ENCODE results near the gene SNAI1. TPM values are rescaled to one million over a fixed set of nuclear protein-coding genes. Genes with fewer than 3 reads are reported as not detected.

Gene SNAI1
- under 1 TPM; 0.82 to 0.93 TPM for total RNA-seq

GRCh38 chr20:49982346-49983122, at the start of gene SNAI1:
Gene SNAI1, plus strand, starts transcription at chr20:49982980. Its CDS starts 80 bp downstream, at chr20:49983060.
- peaks cover 5% of the 10 kb centered on the region for H3K27me3 Mint-ChIP-seq
- peaks cover 26% of the 10 kb centered on the region for H3K4me1 Mint-ChIP-seq
- H3K9me3 Mint-ChIP-seq, result no peaks in the 10 kb centered on the region
- DNase-seq, result peak; percentile 88
- H3K27ac Mint-ChIP-seq, result peak within 1 kb of the TSS; percentile 66
- peaks cover 3% of the 10 kb centered on the region for H3K36me3 Mint-ChIP-seq
- peak within 1 kb of the TSS; percentile 73 for H3K4me3 Mint-ChIP-seq

- Mint-ChIP-seq H3K9me3 (no peaks in the 10 kb centered on the region), H3K36me3 (peaks cover 25% of the 10 kb centered on the region), H3K27me3 (no peaks in the 10 kb centered on the region), H3K4me1 (peaks cover 33% of the 10 kb centered on the region), H3K27ac (peak overlapping the region; percentile 45), H3K4me3 (peak overlapping the region; percentile 50)
- no peak for DNase-seq
Measured at GRCh38 chr20:49935746-49936152, 47.0 kb upstream of the SNAI1 start.

- Mint-ChIP-seq H3K9me3 (no peaks in the 10 kb centered on the region), H3K4me1 (peaks cover 39% of the 10 kb centered on the region), H3K4me3 (peak within 1 kb of the TSS; percentile 97), H3K27ac (peak within 1 kb of the TSS; percentile 95), H3K27me3 (no peaks in the 10 kb centered on the region), H3K36me3 (peaks cover 25% of the 10 kb centered on the region)
- DNase-seq, result peak; percentile 91
Measured at GRCh38 chr20:49936153-49937026, 46.4 kb upstream of the SNAI1 start, which contains the start of gene RNF114. Gene RNF114, plus strand, starts transcription at chr20:49936397. Its CDS starts 16 bp downstream, at chr20:49936413.

GRCh38 chr20:49937027-49937929, 45.5 kb upstream of the SNAI1 start:
- H3K4me1 Mint-ChIP-seq, result peaks cover 40% of the 10 kb centered on the region
- peaks cover 25% of the 10 kb centered on the region for H3K36me3 Mint-ChIP-seq
- H3K27ac Mint-ChIP-seq, result peak overlapping the region; percentile 95

GRCh38 chr20:49938173-49939163, 44.3 kb upstream of the SNAI1 start:
- peak overlapping the region; percentile 97 for H3K4me3 Mint-ChIP-seq
- peaks cover 44% of the 10 kb centered on the region for H3K4me1 Mint-ChIP-seq
- peaks cover 29% of the 10 kb centered on the region for H3K36me3 Mint-ChIP-seq
- H3K9me3 Mint-ChIP-seq, result no peaks in the 10 kb centered on the region
- no peak for DNase-seq
- peak overlapping the region; percentile 32 for H3K27ac Mint-ChIP-seq
- no peaks in the 10 kb centered on the region for H3K27me3 Mint-ChIP-seq

More at GRCh38 chr20:49937027-49937929, 45.5 kb upstream of the SNAI1 start:
- Mint-ChIP-seq H3K27me3 (no peaks in the 10 kb centered on the region), H3K4me3 (peak overlapping the region; percentile 97), H3K9me3 (no peaks in the 10 kb centered on the region)
- DNase-seq, result no peak

- Mint-ChIP-seq H3K4me3 (no peak overlapping the region), H3K9me3 (no peaks in the 10 kb centered on the region), H3K36me3 (peaks cover 48% of the 10 kb centered on the region), H3K27ac (no peak overlapping the region), H3K4me1 (peaks cover 34% of the 10 kb centered on the region), H3K27me3 (no peaks in the 10 kb centered on the region)
- no peak for DNase-seq
Measured at GRCh38 chr20:49941456-49941855, 41.3 kb upstream of the SNAI1 start.

- Mint-ChIP-seq H3K4me1 (peaks cover 31% of the 10 kb centered on the region), H3K9me3 (no peaks in the 10 kb centered on the region), H3K27me3 (no peaks in the 10 kb centered on the region), H3K27ac (no peak overlapping the region), H3K36me3 (peaks cover 50% of the 10 kb centered on the region), H3K4me3 (no peak overlapping the region)
- no peak for DNase-seq
Measured at GRCh38 chr20:49942303-49942702, 40.5 kb upstream of the SNAI1 start.

- no peak overlapping the region for H3K4me3 Mint-ChIP-seq
- H3K4me1 Mint-ChIP-seq, result peaks cover 25% of the 10 kb centered on the region
- no peak overlapping the region for H3K27ac Mint-ChIP-seq
- H3K27me3 Mint-ChIP-seq, result no peaks in the 10 kb centered on the region
- peaks cover 48% of the 10 kb centered on the region for H3K36me3 Mint-ChIP-seq
- DNase-seq, result no peak
- H3K9me3 Mint-ChIP-seq, result no peaks in the 10 kb centered on the region
Measured at GRCh38 chr20:49942942-49943341, 39.8 kb upstream of the SNAI1 start.

- H3K27me3 Mint-ChIP-seq, result peaks cover 3% of the 10 kb centered on the region
- H3K27ac Mint-ChIP-seq, result no peak overlapping the region
- no peaks in the 10 kb centered on the region for H3K9me3 Mint-ChIP-seq
- H3K36me3 Mint-ChIP-seq, result peaks cover 47% of the 10 kb centered on the region
- peaks cover 16% of the 10 kb centered on the region for H3K4me1 Mint-ChIP-seq
- H3K4me3 Mint-ChIP-seq, result no peak overlapping the region
- no peak for DNase-seq
Measured at GRCh38 chr20:49945306-49945700, 37.5 kb upstream of the SNAI1 start.

- Mint-ChIP-seq H3K36me3 (peaks cover 47% of the 10 kb centered on the region), H3K27ac (no peak overlapping the region), H3K4me3 (no peak overlapping the region), H3K27me3 (peaks cover 3% of the 10 kb centered on the region), H3K4me1 (peaks cover 18% of the 10 kb centered on the region), H3K9me3 (no peaks in the 10 kb centered on the region)
- no peak for DNase-seq
Measured at GRCh38 chr20:49945701-49946477, 36.9 kb upstream of the SNAI1 start.

- H3K4me3 Mint-ChIP-seq, result no peak overlapping the region
- H3K27ac Mint-ChIP-seq, result no peak overlapping the region
- peaks cover 3% of the 10 kb centered on the region for H3K27me3 Mint-ChIP-seq
- DNase-seq, result no peak
- peaks cover 12% of the 10 kb centered on the region for H3K4me1 Mint-ChIP-seq
- H3K36me3 Mint-ChIP-seq, result peaks cover 52% of the 10 kb centered on the region
- no peaks in the 10 kb centered on the region for H3K9me3 Mint-ChIP-seq
Measured at GRCh38 chr20:49948178-49948577, 34.6 kb upstream of the SNAI1 start.

GRCh38 chr20:49948809-49949507, 33.8 kb upstream of the SNAI1 start:
- peaks cover 12% of the 10 kb centered on the region for H3K4me1 Mint-ChIP-seq
- peaks cover 51% of the 10 kb centered on the region for H3K36me3 Mint-ChIP-seq
- no peak overlapping the region for H3K27ac Mint-ChIP-seq
- no peak for DNase-seq
- H3K4me3 Mint-ChIP-seq, result no peak overlapping the region
- H3K9me3 Mint-ChIP-seq, result no peaks in the 10 kb centered on the region
- peaks cover 3% of the 10 kb centered on the region for H3K27me3 Mint-ChIP-seq

Data from activated naive CD8-positive, alpha-beta T cell treated with anti-CD3 and anti-CD28 coated beads for 36 hours (primary cell).